HK-2 (cell line): ENCODE measurements around the gene KDM8.

Source experiments
- DNase-seq: peaks from one replicate; pipeline ENCODE4 v3.0.0-alpha.2; 2018; ENCODE audit not compliant: unreplicated experiment

The KDM8 gene

DNA sequence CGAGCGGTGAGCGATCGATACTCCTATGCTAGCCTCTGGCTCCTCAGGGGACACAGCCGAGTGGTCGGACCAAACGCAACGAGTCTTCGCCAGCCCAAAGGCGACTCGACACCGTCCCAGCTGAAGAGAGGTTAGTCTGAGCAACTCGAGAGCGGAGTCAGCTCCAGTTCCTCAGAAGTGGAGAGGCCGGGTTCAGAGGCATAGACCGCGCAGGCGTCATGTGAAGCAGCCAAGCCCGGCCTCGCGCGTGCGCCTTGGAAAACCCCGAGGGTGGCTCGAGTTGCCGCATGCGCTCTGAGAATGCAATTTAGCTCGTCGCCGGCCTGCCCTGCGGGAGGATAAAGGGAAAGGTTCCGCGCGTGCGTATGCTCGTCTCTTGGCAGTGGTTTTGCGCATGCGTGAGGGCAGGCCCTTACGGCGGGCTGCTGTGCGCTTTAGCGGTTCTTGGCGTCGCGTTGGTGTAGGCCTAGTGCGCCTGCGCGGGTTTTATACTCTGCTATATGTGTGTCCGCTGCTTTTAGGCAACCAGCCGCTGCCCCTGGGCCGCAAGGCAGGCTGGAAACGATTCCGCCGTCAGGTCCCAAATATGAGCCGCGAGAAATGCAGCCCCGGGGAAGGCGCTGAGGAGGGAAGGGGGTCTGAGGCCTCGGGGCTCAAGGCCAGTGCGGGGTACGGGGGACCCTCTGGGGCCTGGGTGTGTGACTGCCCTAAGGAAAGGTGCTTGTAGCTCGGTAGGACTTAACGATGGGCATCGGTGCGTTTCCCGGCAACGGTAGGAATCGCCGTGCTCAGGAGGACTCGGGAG lies at the start of gene KDM8:
Gene KDM8, plus strand, starts transcription at position 20 of the 805 bp plus-strand sequence. CDS start 6,598 bp downstream, outside the sequence.
- peak; percentile 97 for DNase-seq

DNA sequence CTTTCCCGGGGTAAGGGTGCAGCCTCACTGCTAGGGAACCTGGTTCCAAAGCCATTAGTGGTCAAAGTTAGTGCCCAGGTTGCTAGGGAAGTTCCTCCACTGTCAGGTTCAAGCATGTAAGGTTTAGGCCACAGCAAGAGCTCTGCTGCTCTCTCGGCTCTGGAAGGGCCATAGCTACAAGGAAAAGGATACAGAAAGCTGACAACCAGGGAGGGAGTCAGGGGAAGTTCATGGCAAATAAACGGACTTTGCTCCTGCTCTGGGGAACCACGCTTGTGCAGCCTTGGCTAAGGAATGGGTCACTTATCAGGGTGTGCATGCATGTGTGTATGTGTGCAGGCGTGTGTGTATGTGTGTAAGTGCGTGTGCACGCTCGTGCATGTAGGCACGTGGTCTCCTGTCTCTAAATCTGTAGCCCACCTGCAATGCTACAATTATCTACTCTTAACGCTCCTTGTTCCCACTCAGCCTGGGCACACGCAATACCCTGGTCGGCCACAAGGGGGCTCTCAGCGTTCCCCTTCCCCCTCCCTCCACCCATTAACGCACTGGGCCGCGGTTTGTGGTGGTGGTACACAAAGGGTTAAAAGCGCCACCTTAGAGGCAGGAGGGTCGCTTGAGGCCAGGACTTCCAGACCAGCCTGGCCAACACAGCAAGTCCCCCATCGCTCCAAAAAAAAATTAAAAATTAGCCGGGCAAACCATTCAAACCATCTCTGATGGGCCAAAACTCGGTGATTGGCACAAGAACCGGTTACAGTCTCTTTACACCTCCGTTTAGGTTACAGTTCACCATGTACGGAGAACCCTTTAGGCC lies 48.4 kb upstream of the KDM8 start:
- DNase-seq: peak; percentile 36

DNA sequence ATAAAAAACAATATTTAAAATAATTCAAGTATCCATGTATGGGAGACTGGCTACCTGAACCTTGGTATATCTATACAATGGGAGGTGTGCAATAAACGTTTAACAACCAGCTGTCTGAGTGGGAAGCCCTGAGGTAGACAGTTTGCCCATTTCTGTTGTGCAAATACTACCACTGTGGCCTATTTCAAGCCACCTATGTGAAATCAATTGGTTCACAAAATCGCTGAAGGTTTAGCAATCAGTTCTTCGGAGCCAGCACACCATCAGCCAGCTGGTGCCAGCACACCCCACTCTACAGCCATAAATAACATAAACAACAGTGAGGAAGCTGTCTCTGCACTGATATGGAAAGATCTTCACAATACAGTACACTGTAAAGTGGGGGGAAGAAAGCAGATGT lies 46.7 kb upstream of the KDM8 start:
- no peak for DNase-seq

DNA sequence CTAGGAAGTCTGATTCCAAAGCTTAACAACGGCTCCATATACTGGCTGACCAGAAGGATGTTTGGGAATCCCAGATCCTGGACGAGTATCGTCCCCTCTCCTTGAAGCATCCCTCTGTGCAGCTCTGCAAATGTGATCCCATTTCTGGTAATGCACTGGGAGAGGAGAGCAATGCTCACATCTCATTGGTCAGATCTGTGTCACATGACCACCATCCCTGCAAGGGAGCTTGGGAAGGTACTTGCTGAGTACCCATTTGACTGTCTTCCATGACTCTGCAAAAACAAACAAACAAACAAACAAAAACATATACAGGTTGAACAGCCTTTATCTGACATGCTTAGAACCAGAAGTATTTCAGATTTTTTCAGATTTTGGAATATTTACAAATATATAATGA lies 41.9 kb upstream of the KDM8 start:
- no peak for DNase-seq

DNA sequence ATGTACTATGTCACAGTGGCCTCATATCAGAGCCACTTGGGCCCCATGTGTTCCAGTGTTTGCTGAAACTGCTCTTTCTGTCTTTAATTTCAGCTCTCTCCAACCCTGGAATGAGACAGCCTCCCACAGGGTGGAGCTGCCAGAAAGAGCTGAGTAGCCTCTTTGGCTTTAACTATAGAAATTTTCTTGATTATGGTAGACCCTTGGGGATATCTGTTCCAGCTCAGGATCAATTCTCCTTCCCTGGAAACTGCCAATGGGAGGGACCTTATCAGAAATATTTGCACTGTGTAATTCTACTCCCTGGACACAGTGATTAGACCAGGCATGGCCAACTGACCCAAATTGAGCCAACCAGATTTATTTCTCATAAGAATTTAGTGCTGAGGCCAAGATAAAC lies 39.0 kb upstream of the KDM8 start:
- DNase-seq: no peak

DNA sequence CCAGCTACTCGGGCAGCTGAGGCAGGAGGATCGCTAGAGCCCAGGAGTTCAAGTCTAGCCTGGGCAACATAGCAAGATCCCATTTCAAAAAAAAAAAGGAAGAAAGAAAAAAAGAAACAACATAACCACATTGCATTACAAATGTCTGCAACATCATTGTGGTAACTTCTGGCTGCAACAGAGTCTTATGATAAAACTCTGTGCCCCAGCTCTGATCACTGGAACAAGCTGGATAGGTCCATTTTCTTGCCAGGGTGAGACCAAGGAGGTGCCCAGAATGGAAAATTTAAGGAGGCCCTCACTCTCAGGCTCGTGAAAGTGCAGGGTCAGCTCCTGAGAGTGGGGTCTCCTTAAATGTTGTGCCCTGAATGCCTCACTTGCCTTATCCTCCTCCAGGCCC lies 37.8 kb upstream of the KDM8 start:
- no peak for DNase-seq

DNA sequence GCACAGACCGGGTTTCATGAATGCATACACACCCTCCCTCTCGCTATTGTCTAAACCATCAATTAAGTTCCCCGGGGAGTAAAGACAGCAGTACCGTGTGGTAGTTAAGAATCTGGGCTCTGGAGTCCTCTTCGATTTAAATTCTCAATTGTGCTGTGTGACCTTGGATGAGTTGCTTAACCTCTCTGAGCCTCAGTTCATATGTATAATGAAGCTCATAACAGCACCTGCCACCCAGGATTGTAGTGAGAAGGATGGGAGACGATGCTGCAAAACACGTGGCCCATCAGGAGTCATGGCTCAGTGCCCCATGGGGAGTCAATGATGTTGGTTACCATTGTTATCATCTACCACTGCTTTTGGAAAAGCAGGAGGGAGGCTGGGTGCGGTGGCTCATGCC lies 34.5 kb upstream of the KDM8 start:
- DNase-seq: no peak

DNA sequence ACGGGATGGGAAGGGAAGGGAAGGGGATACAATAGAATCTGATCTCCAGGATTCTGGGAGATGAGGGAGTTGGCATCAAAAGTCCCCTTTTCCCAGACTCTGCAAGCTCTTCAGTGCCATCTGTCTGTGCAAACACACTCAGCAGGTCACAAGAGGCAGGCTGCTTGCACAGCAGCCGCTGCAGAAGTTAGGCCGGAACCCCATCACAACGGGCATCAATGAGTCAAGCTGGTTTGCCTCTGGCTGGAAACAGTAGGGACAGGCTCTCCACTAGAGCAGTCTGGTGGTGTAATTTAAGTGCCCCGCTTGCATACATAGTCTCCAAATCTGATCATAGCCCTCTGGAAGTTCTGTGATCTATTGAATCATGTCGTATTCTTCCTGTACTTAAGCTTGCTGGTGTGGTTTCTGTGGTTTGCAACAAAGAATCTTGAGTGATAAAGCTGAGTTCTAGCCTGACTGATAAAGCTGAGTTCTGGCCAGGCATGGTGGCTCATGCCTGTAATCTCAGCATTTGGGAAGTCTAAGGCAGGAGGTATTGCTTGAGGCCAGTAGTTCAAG lies 33.7 kb upstream of the KDM8 start:
- peak; percentile 20 for DNase-seq

DNA sequence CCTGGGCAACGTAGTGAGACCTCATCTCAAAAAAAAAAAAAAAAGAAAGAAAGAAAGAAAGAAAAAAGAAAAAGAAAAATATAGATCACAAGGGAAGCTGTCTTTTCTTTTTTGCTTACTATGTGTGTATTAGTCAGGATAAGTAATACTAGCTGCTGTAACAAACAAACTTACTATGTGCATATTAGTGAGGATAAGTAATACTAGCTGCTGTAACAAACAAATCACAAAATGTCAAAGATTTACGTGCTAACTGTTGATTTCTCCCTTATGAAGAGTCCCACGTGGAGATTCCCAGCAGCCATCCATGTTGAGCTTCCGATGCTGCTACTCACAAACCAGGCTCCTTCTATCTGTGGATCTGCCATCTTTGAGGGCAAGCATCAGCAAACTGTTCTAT lies 31.7 kb upstream of the KDM8 start:
- DNase-seq: no peak

DNA sequence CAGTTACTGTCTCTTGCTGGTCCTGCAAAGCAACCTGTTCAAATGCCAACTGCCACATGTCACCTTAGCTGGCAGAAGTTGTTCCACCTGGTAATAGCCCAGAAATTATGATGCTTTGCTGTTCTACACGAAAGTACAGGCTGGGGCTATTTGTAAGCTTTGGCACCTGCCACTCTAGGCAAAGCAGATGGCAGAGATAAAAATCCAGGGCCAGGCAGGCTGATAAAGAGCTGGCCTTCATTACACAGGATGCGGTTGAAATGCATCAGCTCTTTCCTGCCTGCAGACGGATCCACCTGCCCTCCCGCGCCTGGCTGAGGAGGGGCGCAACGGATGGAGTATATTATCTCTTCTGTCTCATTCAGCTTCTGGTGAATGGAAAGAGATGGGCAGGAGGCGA lies 29.3 kb upstream of the KDM8 start:
- DNase-seq: no peak

DNA sequence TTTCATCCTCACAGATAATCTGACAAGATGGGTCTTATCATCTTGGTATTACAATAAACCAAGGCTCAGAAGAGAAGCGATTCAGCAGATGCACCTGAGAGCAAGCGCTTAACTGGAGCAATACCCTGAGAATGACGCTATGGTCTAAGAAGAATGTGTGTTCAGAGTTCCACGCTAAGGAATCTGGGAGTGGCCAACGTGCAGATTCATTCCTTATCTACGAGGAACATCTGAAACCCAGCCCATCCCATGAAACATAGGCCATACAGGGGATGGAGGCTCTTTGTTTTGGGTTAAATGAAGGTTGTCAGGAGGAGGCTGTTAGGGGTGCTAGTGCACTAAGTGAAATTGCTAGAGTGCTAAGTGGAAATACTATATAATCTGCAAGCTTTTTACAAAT lies 28.5 kb upstream of the KDM8 start:
- no peak for DNase-seq

DNA sequence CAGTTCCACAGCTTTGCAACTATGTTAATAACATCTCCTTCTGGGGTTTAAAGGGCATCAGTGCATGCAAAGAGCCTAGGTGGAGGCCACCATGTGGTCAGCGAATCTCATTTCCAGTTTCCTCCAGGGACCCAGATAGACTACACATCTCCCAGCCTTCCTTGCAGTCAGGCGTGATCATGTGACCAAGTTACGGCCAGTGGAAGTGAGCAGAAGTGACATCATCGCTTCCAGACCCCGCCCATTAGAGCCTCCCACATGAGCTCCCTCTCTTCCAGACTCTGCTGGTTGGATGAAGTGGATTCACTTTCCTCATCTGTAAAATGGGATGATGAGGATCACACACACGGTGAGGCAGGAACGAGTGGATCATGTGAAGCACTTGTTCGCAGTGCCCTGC lies 27.4 kb upstream of the KDM8 start:
- no peak for DNase-seq

DNA sequence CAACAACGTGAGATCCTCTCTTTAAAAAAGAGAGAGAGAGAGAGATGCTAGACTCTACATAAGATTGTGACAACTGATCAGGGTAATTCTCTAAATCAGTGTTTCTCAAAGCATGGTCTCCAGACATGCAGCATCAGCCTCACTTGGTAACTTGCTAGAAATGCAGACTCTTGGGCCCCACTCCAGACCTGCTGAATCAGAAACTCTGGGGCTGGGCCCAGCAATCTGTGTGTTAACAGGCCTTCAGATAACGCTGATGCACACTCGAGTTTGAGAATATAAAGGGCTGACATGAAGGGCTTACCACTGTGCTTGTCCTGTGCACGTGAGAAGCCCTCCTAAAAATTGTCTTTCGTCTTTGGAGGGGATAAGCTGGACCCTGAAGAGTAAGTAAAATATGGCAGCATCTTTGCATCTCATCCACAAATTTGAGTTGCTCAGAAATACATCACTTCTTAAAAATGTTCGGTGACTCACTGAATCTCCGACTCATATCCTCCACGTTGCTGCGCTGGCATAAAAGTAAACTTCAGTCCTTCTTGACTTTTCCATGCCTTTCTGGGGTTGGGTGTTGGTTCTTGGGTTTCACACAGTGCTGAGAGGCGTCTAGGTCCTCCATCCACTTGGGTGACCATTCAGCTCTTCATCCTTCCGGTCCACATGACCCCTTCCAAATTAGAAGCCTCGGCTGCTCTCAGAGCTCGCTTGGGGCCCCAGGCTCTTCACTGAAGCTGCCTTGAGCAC lies 26.1 kb upstream of the KDM8 start:
- no peak for DNase-seq

DNA sequence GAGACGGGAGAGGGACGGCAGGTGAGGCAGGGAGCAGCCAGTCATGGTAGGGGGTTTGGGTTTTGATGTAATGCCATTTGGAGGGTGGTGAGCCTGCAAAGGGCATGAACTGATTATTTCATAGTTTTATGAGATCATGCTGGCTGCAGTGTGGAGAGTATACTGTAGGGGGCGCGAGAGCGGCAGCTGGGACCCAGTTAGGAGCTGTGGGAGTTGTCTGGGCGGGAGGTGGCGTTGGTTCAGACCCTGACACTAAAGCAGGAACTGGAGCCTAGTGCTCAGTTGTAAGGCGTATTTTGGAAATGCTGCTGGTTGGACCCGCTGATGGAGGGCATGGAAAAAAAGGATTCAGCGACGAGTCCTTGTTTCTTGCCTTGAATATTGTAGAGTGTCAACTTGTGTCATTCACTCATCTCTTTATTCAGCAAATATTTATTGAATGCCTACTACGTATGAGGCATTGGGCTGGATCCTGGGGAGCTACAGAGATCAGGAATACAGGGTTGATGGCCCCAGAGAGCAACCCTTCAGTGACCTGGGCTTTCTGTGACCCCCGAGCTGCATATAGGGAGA lies 23.7 kb upstream of the KDM8 start:
- DNase-seq: peak; percentile 49

DNA sequence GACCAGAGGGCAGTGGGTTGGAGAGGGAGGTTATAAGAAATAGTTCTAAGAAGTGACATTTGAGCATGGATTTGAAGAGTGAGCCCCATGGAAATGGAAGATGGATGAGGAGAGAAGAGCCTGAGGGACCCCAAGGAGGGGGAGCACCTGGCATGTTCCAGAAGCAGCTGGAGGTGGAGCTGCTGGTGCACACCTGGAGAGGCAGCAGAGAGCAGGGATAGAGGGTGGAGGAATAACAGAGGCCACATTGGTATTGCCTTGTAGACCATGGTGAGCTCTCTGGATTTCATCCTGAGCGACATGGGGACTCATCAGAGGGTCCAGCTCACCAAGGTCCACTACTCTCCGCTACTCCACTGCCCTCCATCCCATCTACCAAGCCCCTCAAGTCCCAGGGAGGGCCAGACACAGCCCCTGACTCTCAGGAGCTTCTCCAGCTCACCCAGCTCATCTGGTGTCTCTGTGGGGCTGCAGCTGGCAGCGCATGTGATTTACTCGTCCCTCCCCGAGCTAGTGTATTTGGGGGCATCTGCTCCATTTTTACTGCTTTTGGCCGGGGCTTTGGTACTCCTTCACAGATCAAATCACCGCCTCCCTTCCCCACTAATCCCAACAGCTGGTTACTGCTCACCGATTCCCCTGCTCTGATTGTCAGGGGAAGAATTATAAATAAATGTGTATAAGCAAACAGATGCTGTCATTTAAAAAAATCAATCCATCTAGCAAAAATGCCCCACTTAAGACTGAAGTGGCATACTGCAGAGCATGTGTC lies 22.1 kb upstream of the KDM8 start:
- no peak for DNase-seq

DNA sequence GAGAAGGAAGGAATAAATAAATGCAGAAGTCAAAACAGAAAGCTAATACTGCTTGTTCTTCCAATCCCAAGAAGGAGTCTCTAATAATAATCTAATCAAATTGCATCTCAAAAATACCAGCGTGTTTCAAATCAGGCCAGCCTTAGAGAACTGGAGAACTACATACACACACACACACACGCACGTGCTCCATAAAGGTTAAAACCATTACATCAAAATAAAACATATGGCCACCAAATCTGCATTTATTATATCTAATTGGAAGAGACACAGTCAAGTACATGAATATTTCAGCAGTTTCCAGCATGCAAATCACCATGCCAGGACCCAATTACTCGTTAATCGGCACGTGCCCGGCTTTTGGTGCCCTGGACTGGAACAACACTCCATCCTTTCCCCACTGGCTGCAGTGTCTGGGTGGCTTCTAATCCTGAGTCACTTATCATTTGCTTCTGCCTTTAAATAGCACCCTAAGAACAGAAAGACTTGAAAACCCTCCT lies 20.4 kb upstream of the KDM8 start:
- no peak for DNase-seq

DNA sequence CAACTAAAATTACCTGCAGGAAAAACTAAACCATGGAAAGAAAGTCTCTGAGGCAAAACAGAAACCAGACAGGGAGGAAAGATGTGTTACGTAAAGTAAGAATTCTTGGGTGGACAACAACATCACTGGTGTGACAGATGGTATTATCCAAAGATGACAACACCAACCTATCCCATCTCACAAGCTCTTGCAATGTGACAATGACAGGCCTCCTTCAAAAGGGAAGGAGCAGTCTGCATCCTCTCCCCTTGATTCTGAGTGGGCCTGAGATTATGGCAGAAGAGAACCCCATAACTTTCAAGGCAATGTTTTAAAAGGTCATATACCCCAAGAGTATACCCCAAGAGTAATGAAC lies 17.6 kb upstream of the KDM8 start:
- no peak for DNase-seq

DNA sequence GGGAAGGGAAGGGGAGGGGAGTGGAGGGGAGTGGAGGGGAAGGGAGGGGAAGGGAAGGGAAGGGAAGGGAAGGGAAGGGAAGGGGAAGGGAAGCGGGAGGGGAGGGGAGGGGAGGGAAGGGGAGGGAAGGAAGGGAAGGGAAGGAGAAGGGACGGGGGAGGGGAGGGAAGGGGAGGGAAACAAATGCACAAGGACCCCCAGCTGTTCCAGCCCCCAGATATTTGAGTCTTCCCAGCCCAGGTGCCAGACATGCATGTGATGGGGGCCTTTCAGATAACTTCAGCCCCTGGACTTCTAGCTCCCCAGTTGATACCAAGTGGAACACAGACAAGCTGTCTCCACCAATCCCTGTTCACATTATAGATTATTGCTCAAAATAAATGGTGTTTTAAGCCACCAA lies 14.7 kb upstream of the KDM8 start:
- DNase-seq: no peak

DNA sequence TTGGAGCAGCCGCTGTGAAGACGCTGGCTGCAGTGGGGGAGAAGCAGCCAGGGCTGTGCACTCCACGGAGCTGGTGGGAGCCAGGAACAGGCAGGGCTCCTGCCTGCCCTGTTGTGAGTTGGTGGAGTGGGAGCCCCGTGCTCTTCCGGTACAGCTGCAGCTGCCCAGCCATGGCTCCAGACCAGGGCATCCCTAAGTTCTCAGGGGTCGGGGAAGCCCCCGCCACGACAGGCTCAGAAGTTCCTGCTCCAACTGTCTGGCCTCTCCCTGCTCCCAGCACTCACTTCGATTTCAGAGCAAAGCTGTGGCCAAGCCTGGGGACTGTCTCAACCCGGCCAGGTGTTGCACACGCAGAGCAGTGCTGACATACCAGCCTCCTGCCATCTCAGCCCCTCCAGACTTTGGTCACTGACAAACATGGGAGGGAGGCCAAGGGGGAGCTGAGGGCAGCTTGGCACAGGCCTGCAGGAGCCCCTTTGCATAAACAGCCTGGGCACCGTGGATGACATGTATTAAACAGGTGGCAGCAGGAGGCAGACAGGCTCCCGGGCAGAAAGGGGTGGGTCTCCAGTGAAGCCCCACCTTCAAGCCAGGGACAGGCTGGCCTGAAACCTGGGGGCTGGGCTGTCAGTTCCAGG lies 13.9 kb upstream of the KDM8 start:
- DNase-seq: no peak

DNA sequence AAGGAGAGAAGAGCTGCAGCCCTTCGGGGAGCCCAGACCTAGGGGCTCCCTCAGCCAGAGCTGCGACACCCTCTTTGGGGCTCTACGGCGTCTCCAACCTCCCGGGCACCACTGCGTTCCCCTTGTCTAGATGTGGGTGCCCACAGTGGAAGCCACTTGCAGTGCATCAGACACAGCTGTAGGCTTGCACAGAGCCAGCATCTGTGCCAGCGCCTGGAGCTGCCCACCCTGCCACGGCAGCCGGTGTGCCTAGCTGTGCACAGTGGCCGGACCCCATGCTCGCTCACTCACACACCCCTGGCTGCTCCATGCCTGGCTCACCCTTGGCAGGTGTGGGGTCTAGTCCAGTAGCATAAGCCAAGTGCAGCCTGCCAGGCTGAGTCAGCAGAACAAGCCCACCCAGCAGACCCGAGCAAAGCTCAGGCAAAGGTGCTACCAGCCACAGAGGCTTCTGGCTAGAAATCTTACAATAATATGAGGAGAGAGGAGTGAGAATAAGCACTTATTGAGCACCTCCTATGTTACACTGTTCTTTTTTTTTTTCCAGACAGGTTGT lies 12.9 kb upstream of the KDM8 start:
- DNase-seq: no peak
